Astrocyte of the cerebellum (primary cell): ENCODE data around the gene GSTM1.

ENCODE experiments used
- DNase-seq: peaks from one replicate; pipeline ENCODE4 v3.0.0-alpha.2; 2011; ENCODE audit warnings: low read depth
- H3K4me3 ChIP-seq: 2 replicates; pipeline ENCODE4 v1.5.1; 2011; ENCODE audit warnings: mild to moderate bottlenecking, low read depth, low read length, moderate library complexity
- CTCF ChIP-seq: IDR thresholded peaks from 2 replicates; pipeline ENCODE4 v1.5.1; 2012; ENCODE audit warnings: low read length, low read depth, moderate library complexity, mild to moderate bottlenecking; ENCODE audit errors: missing control alignments
- in situ Hi-C: cut with HindIII; loops from 2 replicates; pipeline ENCODE4 v1.10.0; 2017; ENCODE audit warnings: low sequenced_read_pairs

GSTM1 gene

GRCh38 chr1:109725510-109725909, 37.9 kb downstream of the GSTM1 start:
- H3K4me3 ChIP-seq = no peak overlapping the region
- no peak for TF ChIP-seq CTCF
- in situ Hi-C loops = no loop called here
- no peak for DNase-seq

GRCh38 chr1:109726007-109726406, 38.4 kb downstream of the GSTM1 start:
- no peak for TF ChIP-seq CTCF
- in situ Hi-C loops = no loop called here
- no peak overlapping the region for H3K4me3 ChIP-seq
- no peak for DNase-seq

GRCh38 chr1:109726728-109727373, 39.2 kb downstream of the GSTM1 start:
- DNase-seq = no peak
- in situ Hi-C loops = no loop called here
- H3K4me3 ChIP-seq = no peak overlapping the region
- TF ChIP-seq CTCF = no peak

GRCh38 chr1:109728870-109729269, 41.3 kb downstream of the GSTM1 start:
- no peak overlapping the region for H3K4me3 ChIP-seq
- no peak for TF ChIP-seq CTCF
- in situ Hi-C loops = no loop called here
- DNase-seq = no peak

GRCh38 chr1:109730666-109731065, 43.0 kb downstream of the GSTM1 start:
- H3K4me3 ChIP-seq = no peak overlapping the region
- peak; percentile 8 for DNase-seq
- in situ Hi-C loops = no loop called here
- TF ChIP-seq CTCF = no peak

- in situ Hi-C loops = no loop called here
- DNase-seq = no peak
- TF ChIP-seq CTCF = no peak
- no peak overlapping the region for H3K4me3 ChIP-seq
Measured at GRCh38 chr1:109732390-109732881, 44.8 kb downstream of the GSTM1 start.
